22Rv1 (cell line): ENCODE results near the gene ADAR.
A peak's percentile ranks its signal among the peaks of the same experiment; 100 is the strongest.

ENCODE experiments used
- H3K27ac ChIP-seq: fragments of 450-650 bp; 2 replicates; pipeline ENCODE4 v1.5.1; 2017
- ZFX ChIP-seq: fragments of 450-650 bp; IDR thresholded peaks from 2 replicates; pipeline ENCODE4 v1.6.1; 2017; ENCODE audit warnings: antibody characterized with exemption, borderline replicate concordance
- TF ChIP-seq, protein P1 (sequence below): fragments of 450-650 bp; IDR thresholded peaks from 2 replicates; pipeline ENCODE4 v1.5.1; 2017; ENCODE audit warnings: mild to moderate bottlenecking

Gene ADAR

GRCh38 chr1:154565876-154566275, 42.1 kb downstream of the ADAR start:
- no peak overlapping the region for H3K27ac ChIP-seq
- TF ChIP-seq ZFX: no peak
- TF ChIP-seq, protein P1, sequence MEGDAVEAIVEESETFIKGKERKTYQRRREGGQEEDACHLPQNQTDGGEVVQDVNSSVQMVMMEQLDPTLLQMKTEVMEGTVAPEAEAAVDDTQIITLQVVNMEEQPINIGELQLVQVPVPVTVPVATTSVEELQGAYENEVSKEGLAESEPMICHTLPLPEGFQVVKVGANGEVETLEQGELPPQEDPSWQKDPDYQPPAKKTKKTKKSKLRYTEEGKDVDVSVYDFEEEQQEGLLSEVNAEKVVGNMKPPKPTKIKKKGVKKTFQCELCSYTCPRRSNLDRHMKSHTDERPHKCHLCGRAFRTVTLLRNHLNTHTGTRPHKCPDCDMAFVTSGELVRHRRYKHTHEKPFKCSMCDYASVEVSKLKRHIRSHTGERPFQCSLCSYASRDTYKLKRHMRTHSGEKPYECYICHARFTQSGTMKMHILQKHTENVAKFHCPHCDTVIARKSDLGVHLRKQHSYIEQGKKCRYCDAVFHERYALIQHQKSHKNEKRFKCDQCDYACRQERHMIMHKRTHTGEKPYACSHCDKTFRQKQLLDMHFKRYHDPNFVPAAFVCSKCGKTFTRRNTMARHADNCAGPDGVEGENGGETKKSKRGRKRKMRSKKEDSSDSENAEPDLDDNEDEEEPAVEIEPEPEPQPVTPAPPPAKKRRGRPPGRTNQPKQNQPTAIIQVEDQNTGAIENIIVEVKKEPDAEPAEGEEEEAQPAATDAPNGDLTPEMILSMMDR: no peak

DNA sequence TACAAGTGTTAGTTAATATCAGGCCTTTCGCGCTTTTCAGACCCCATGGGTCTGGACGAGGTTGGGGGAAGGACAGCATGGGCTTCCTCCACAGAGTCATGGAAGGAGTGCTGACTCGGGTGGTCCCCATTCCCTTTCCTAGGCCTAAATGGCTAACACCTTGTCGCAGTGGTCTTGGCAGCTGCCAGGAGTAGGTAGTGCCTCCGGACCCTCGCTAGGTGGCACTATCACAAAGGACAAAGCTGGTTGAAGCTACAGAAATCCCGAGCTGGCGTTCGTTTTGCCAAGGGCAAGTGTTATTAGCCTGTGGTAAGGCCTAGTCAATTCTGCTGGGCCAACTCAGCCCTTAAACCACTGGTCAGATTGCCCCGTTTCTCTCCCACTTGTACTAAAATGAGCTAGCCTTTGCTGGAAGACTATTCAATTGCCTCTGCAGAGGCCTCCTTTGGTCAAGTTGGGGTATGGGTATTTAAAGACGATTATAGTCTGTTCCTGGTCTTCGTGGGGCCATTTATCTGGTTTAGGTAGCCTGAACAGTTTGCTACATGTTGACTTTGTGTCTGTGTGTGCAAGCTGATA, 48.4 kb downstream of the ADAR start:
- no peak for TF ChIP-seq ZFX
- TF ChIP-seq, protein P1: peak; percentile 96
- peak overlapping the region; percentile 98 for H3K27ac ChIP-seq

- TF ChIP-seq, protein P1: no peak
- no peak for TF ChIP-seq ZFX
- peak overlapping the region; percentile 98 for H3K27ac ChIP-seq
These were observed 49.1 kb downstream of the ADAR start for GRCh38 chr1:154558720-154559465.

DNA sequence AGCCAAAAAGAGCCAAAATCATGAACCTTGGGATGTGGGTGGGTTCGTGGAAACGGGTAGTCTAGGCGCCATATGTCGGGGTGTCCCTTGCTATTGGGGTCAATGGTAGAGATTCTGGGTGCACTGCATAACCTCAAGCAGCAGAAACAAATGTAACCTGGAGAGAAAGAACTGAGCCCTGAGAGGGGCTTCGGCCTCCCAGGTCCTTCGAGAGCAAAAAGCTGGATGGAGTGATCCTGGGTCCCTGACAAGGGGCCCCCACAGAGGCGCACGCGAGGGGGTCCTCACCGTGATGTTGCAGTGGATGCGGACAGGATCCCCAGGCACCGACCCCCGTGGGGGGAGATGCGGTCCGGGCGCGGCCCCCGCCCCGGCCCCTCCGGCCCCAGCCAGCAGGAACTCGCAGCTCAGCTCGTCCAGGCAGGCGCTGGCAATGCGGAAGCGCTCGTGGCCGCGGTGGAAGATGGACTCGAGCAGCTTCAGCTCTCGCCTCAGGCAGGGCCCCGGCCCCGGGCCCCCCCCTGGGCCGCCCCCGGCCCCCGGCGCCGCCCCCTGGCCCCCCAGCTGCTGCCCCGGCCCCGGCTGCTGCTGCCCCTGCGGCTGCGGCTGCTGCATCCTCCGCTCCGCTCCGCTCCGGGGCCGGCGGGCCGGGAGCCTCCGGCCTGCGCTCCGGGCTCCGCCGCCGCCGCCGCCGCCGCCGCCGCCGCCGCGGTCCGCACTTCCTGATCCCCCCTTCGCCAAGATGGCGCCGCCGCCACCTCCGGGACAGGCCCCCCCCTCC, 49.9 kb downstream of the ADAR start, which contains the start of gene UBE2Q1:
UBE2Q1 (minus strand) TSS at position 724 of the 781 bp plus-strand sequence; CDS start at position 615, 109 bp downstream.
- no peak for TF ChIP-seq ZFX
- TF ChIP-seq, protein P1: no peak
- H3K27ac ChIP-seq: peak within 1 kb of the TSS; percentile 98

GRCh38 chr1:154557248-154557938, 50.6 kb downstream of the ADAR start:
- peak overlapping the region; percentile 98 for H3K27ac ChIP-seq
- no peak for TF ChIP-seq ZFX
- TF ChIP-seq, protein P1: no peak

- peak overlapping the region; percentile 98 for H3K27ac ChIP-seq
- TF ChIP-seq ZFX: no peak
- TF ChIP-seq, protein P1: no peak
These were observed 51.6 kb downstream of the ADAR start for GRCh38 chr1:154556422-154556821.
